Kidney epithelial cell (primary cell): ENCODE data around the gene ZSWIM6. TPM values are rescaled to one million over a fixed set of nuclear protein-coding genes. Genes with fewer than 3 reads are reported as not detected.

Experiments
- DNase-seq: peaks from one replicate; pipeline ENCODE4 v3.0.0-alpha.2; 2010; ENCODE audit warnings: low read depth
- H3K27me3 ChIP-seq: 2 replicates; pipeline ENCODE4 v1.6.0; 2011; ENCODE audit warnings: low read length; ENCODE audit not compliant: control insufficient read depth, insufficient read depth
- H3K36me3 ChIP-seq: 2 replicates; pipeline ENCODE4 v1.5.1; 2011; ENCODE audit warnings: low read length; ENCODE audit not compliant: control insufficient read depth, insufficient read depth
- H3K4me3 ChIP-seq: 2 replicates; pipeline ENCODE4 v1.5.1; 2011; ENCODE audit warnings: low read depth, mild to moderate bottlenecking, control low read depth, low read length
- total RNA-seq: library from RNA; depleted of rRNA; stranded (reverse); fragments of >200 nt; gene quantifications from 2 replicates; pipeline ENCODE4 v1.2.3, GENCODE V29; 2015
- TF ChIP-seq, protein P1 (sequence below): IDR thresholded peaks from 2 replicates; pipeline ENCODE4 v1.5.1; 2011; ENCODE audit warnings: mild to moderate bottlenecking, moderate library complexity, low read length, control low read depth, inconsistent platforms; ENCODE audit not compliant: insufficient read depth, poor library complexity, severe bottlenecking

Gene ZSWIM6
- total RNA-seq, 1 donor from 2014 or later: 18.5 TPM

DNA sequence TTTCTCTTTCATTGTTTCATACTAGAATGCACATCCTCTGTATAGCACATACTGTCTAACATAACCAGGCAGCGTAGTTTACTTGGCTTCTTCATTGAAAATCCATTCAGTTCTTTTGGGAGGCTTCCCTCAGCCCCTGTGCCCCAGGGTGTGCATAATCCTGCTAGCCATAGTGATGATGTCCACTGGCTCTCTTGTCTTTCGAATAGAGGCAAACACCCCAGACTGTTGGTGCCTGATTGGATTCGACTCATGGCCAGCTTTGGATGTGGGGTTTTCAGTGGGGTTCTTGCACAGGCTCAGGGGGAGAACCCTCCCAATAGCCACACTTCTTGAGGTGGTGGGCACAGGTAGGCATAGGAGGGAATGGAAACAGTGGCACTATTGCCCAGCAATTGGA, 53.6 kb downstream of the ZSWIM6 start:
- no peak overlapping the region for H3K4me3 ChIP-seq
- TF ChIP-seq, protein P1, sequence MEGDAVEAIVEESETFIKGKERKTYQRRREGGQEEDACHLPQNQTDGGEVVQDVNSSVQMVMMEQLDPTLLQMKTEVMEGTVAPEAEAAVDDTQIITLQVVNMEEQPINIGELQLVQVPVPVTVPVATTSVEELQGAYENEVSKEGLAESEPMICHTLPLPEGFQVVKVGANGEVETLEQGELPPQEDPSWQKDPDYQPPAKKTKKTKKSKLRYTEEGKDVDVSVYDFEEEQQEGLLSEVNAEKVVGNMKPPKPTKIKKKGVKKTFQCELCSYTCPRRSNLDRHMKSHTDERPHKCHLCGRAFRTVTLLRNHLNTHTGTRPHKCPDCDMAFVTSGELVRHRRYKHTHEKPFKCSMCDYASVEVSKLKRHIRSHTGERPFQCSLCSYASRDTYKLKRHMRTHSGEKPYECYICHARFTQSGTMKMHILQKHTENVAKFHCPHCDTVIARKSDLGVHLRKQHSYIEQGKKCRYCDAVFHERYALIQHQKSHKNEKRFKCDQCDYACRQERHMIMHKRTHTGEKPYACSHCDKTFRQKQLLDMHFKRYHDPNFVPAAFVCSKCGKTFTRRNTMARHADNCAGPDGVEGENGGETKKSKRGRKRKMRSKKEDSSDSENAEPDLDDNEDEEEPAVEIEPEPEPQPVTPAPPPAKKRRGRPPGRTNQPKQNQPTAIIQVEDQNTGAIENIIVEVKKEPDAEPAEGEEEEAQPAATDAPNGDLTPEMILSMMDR: no peak
- no peaks in the 10 kb centered on the region for H3K27me3 ChIP-seq
- H3K36me3 ChIP-seq: no peaks in the 10 kb centered on the region
- DNase-seq: no peak

DNA sequence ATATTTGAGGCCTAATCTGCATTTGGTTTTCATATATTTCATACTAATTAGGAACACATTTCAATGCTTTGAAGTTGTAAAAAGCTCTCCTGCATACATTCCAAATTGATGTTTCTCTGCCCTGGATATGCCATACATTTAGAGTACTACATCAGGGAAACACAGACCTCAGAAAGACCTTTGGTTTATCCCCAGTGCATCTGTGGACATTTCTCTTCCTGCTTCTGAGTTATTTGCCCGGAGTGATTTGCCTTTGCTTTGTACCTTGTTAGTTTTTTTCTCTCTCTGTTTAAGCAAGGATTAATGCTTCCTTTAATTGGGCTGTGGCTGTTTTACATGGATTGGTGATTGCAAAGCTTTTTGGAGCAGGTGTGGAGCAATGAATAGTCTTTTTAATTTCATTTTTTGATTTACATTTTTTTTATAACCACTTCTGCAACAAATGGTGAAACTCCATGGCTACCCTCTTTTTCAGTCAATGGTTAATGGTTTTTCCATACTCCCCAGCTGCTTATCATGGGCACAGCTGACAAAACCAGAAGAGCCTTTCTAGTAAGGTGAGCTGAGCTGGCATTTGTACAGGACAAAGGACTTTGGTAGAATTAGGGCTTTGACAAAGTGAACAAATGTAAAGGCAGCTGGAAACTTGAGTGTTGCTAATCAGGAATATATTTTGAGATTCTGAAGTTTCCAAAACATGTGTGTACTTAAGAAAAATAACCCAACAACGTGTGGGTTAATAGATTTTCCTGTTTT, 54.2 kb downstream of the ZSWIM6 start:
- Histone ChIP-seq H3K27me3 (no peaks in the 10 kb centered on the region), H3K4me3 (no peak overlapping the region), H3K36me3 (no peaks in the 10 kb centered on the region)
- TF ChIP-seq, protein P1: no peak
- no peak for DNase-seq

DNA sequence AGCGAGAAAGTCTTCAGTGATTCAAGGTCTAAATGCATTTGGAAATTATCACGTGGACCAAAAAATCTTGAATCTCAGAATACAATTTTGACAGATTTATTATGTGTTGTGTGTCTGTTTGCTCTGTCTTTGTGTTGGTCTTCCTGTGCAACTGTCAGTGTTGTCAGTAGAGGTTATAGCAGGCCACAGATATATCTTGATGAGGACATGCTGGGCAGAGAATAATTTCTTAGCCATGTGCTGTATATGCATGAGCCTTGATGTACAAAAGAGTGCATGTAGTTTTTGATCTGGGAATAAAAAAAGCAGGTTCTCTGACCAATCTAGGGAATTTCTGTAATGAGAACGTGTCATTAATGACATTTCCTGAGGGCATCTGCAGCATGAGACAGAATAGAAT, 57.6 kb downstream of the ZSWIM6 start:
- no peaks in the 10 kb centered on the region for H3K27me3 ChIP-seq
- no peak for DNase-seq
- H3K4me3 ChIP-seq: no peak overlapping the region
- no peaks in the 10 kb centered on the region for H3K36me3 ChIP-seq
- TF ChIP-seq, protein P1: no peak

DNA sequence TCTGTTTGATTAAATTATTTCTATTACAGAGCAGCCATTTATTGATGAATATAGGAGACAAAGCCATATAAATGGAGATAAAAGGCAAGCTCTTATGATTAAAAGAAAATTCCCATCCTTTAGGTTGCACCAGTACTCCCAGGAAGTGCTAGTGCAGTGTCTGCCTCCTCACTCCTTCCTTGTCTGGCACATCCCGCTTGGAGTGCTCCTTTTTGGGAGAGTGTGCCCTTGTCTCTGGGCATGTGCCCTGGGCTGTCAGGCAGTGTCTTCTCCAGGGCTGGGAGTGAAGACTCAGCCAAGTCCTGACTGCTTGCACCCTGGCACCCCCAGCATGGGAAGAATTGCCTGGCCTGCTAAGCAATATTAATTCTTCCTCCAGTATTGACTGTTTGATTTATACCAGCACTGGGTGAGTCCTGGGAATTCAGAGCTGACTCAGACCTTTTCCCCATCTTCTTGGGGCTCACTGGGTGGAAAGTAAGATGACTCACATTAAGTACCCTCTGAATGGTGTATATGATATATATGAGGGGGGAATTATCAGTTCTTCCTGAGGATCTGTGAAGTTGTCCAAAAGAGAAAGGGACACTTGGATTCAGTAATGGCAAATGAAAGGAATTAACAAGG, 62.1 kb downstream of the ZSWIM6 start:
- DNase-seq: no peak
- TF ChIP-seq, protein P1: no peak

DNA sequence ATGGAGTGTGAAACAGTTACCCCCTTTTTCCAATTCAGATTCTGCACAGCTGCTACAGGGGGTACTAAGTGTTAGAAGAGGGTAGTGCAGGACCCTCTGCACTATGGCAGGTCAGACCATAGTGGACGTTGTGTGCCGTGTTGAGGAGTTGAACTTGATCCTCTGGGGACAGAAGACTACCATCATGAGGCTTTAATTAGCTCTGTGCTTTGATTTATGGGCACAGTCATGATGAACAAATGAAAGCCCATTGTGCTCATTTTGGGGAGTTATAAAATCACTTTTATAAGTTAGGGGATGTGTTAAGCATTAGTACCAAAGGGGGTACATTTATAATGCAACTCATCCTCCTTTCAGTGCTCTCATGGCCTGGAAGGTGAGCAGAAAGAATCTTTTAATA, 62.7 kb downstream of the ZSWIM6 start:
- DNase-seq: no peak
- Histone ChIP-seq H3K27me3 (no peaks in the 10 kb centered on the region), H3K4me3 (no peak overlapping the region), H3K36me3 (no peaks in the 10 kb centered on the region)
- TF ChIP-seq, protein P1: no peak

More for the DNA sequence above, 62.1 kb downstream of the ZSWIM6 start:
- H3K4me3 ChIP-seq: no peak overlapping the region
- no peaks in the 10 kb centered on the region for H3K27me3 ChIP-seq
- no peaks in the 10 kb centered on the region for H3K36me3 ChIP-seq
